HG03520 (cell line): Measurements from ENCODE around the gene BNC2.

Experiments
- ATAC-seq: cut with Tn5 transposase; IDR thresholded peaks from one replicate; pipeline ENCODE4 v1.9.1; 2021; ENCODE audit warnings: mild to moderate bottlenecking, moderate library complexity; ENCODE audit not compliant: unreplicated experiment

BNC2 gene

GRCh38 chr9:16396389-16396788, 474.1 kb downstream of the BNC2 start:
- no peak for ATAC-seq

DNA sequence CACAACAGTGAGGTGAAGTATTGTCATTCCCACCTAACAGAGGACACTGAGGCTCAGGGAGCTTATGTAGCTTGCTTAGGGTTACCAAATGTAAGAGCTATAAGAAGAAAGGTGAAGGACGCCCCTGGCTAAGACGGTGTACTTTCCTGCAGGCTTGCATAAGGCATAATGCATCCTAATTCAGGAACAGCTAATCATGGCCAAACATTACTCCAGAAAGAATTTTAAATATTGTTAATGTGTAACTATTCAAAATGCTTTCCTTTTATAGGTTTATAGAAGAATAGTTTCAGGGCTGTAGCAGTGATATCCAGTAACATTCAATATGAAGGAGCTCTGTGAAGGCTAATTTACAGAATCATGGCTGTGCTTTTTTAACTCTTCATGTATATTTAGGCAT, 479.1 kb downstream of the BNC2 start:
- no peak for ATAC-seq

DNA sequence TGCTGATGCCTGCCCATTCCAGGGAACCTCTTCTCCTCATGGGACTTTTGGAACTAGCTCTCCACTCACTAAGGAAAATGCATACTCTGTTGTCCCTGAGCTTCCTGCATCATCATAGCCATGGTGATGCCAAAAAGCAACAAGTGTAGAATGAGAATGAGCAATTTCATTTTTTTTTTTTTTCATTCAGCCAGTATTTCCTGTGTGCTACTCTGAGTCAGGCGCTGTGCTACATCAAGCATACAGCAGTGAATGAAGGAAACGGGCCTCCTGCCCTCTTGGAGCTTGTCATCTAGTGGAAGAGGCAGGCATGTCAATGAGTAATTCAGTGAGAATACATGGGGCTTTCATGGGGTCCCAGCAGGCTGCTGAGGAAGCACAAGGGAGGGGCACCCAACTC, 483.1 kb downstream of the BNC2 start:
- no peak for ATAC-seq

DNA sequence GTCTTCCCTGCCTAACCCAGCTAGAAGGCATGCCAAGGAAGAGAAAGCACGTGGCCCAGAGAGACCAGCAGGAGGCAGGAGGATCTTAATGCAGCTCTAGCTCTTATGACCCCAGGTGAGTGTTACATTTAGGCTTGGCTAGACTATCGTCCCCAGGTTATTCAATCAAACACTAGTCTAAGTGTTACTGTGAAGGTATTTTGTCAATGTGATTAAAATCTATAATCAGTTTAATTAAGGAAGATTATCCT, 483.7 kb downstream of the BNC2 start:
- no peak for ATAC-seq

DNA sequence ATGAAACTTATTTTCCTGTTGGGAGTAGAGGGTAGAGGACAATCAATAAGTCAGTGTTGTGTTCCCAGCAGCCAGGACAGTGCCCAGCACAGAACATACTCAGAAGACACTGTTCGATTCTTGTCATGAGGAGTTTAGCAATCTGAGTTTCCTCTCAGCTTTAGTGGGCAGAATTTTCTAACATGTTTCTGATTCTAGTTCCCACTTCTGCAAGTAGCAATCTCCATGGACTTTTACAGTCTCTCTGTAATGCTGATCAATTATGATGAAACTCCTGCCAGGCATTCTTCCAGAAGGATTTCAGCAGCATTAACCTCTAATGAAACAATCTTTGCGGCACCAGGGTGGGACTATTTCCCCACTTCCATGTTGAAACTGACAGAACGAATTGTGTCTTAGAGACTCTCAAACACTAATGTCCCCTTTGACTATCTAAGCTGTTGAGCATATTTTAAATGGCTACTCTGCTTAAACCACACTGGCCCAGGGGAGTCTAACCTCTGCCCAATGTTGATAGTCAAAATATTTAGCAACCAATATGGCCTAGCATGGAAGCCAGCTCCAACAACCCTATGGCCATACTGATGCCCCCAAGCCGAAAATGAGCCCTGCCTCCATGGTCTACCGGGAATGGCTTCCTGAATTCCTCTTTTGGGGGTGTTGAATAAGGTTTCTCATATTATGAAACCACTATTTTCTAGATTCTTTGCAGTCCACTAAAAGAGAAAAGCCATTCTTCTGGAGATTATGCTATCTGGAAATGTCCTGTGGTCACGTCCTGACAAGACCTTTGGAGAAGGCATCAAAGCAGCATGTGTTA, 484.3 kb downstream of the BNC2 start:
- no peak for ATAC-seq

GRCh38 chr9:16385590-16385989, 484.9 kb downstream of the BNC2 start:
- ATAC-seq = no peak

GRCh38 chr9:16384993-16385392, 485.5 kb downstream of the BNC2 start:
- no peak for ATAC-seq

DNA sequence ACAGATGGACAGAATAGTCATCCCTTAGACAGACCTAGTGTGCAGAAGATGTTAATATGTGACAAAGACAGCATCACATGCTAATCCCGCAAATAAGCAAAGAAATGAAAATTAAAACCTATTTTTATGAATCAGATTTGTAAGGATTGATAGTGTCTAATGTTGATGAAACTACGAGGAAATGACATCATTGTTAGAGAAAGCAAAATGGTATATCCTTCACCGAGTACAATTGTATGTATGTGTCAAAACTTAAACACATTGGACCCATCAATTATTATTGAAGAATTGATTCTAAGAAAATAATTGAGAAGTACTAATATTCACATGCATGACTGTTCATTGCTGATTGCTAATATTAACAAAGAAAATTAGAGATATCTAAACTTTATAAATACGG, 493.2 kb downstream of the BNC2 start:
- ATAC-seq = no peak

DNA sequence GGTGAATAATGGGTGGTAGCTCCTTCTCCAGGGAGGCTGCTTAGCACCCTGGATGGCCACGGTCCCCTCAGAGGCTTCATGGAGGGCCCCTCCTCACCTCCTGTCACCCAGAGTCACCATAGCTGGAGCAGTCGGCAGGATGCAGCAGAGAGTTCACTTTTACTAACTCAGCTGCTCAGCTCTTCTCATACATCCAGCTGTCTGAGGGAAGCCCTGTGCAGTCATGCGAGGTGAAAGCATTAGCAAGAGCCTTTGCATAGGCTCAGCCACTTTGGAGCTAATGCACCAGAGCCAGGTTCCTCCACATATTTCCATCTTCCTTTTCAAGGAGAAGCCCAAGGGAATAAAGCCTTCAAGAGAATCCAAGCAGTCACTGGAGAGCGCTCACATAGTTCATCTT, 499.2 kb downstream of the BNC2 start:
- ATAC-seq = no peak

DNA sequence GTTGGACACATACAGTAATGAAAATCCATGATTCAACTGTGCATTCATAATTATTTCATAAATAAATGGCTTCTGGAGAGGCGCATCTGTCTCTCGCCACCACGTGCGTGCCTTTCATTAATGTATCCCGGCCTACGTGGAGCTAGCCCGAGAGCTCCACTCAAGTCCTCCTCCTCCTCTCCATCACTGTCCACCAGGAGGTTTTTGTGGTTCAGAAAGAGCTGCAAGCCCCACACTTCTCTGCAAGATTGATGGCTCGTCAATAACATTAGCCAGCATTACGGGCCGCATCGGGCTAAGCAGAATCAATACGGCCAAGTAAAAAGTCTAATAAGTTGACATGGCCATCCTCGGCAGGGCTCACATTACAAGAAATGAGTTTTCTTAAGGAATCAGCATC, 499.8 kb downstream of the BNC2 start:
- no peak for ATAC-seq

- no peak for ATAC-seq
These were observed 501.0 kb downstream of the BNC2 start for GRCh38 chr9:16369427-16369826.

- no peak for ATAC-seq
These were observed 502.0 kb downstream of the BNC2 start for GRCh38 chr9:16368237-16369087.

DNA sequence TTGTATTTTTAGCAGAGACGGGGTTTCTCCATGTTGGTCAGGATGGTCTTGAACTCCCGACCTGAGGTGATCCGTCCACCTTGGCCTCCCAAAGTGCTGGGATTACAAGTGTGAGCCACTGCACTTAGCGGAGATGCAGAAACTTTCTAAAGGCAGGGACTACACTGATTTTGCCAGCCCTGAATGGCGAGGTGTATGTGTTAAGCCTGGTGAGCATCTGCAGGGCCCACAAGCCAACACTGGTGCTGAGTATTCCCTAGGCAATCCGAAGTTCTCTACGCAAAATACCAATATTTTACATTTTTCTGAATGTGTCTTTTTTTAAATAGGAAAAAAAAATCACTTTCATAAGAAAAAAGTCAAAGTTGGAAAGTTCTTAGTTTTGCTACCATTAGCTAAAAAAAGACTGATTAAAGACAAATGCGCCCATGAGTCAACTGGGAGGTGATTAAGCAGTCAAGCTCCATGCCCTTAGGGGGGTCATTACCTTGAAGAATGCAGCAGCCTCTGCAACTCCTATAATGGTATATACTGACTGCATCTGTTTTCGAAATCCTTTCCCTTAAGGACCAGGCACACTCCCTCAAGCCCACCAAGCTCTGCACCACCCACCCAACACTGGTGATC, 502.8 kb downstream of the BNC2 start:
- ATAC-seq = no peak

GRCh38 chr9:16364347-16364746, 506.1 kb downstream of the BNC2 start:
- ATAC-seq = no peak

DNA sequence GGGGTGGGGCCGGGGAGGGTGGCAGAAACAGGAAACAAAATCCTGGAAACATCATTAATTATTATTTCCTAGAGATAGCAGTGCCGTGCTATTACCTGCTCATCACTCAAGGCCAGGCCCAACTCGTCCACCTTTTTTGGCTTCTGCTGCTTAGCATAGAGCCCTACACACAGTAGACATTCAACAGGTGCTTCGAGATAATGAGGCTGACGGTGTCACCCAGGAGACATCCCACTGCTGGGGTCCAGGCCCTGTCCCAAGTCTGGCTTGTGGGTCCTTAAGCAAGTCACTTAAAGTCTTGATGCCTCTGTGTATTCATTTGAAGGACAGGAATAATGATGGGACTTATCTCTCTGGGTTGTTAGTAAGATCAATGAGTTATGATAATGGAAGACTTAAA, 506.6 kb downstream of the BNC2 start:
- ATAC-seq = no peak

- no peak for ATAC-seq
These were observed 507.2 kb downstream of the BNC2 start for GRCh38 chr9:16363073-16363781.

GRCh38 chr9:16361939-16362338, 508.5 kb downstream of the BNC2 start:
- ATAC-seq = no peak

GRCh38 chr9:16361118-16361517, 509.4 kb downstream of the BNC2 start:
- no peak for ATAC-seq

DNA sequence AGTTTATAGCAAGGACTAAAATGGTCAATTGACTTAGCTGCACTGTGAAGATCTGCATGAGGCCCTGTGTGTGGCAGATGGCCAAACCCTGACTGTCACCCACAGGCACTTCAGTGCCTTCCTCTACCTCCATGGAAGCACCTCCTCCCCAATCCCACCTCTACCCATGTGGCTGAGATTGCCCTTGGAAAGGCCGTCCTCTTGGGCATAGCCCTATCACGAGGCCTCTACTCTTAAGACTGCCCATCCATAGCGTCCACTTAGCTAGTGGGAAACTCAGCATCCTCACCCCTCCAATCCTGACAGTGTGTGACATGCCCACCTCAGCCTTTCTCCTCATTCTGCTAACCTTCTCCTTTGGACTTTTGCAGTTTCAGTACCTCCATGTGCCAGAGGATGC, 510.2 kb downstream of the BNC2 start:
- ATAC-seq = no peak
